ENCODE measurements around the gene MAGI1.

MAGI1 gene

GRCh38 chr3:65552434-65552833 is 486.3 kb downstream of the MAGI1 start:
- H2AFZ ChIP-seq (ENCODE audit: low read depth, low read length, severe bottlenecking), result no peak overlapping the region

DNA sequence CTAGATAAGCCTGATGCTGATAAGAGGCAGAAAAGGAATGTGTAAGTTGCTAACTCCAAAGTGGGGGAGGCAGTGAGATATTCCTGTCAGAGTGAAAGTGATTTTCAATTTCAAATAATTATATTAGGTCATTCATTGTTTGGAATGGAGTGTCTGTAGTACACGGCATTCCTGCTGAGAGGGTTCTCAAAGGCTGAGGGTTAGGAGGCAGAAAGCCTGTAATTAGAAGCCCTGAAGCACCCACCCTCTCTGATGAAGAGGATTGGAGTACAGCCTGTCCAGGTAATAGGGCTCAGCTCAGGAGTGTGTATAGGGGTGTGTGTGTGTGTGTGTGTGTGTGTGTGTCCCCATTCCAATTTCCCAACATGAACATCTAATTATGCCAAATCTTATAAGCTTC is 486.8 kb downstream of the MAGI1 start:
- H3K9me3 ChIP-seq (ENCODE audit: insufficient read depth, low read length), result no peaks in the 10 kb centered on the region
- TF ChIP-seq, protein P1, sequence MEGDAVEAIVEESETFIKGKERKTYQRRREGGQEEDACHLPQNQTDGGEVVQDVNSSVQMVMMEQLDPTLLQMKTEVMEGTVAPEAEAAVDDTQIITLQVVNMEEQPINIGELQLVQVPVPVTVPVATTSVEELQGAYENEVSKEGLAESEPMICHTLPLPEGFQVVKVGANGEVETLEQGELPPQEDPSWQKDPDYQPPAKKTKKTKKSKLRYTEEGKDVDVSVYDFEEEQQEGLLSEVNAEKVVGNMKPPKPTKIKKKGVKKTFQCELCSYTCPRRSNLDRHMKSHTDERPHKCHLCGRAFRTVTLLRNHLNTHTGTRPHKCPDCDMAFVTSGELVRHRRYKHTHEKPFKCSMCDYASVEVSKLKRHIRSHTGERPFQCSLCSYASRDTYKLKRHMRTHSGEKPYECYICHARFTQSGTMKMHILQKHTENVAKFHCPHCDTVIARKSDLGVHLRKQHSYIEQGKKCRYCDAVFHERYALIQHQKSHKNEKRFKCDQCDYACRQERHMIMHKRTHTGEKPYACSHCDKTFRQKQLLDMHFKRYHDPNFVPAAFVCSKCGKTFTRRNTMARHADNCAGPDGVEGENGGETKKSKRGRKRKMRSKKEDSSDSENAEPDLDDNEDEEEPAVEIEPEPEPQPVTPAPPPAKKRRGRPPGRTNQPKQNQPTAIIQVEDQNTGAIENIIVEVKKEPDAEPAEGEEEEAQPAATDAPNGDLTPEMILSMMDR (IDR thresholded peaks at IDR 0.05; ENCODE audit: insufficient read depth, low read length, poor library complexity, severe bottlenecking), result no peak
- TF ChIP-seq EZH2phosphoT487 (conservative IDR thresholded peaks at IDR 0.05; ENCODE audit: low read length), result no peak
- H3K79me2 ChIP-seq (ENCODE audit: insufficient read depth, low read length), result no peaks in the 10 kb centered on the region

More at GRCh38 chr3:65552434-65552833, 486.3 kb downstream of the MAGI1 start:
- H3K4me3 ChIP-seq (ENCODE audit: insufficient read depth, low read length, poor library complexity, severe bottlenecking), result no peak overlapping the region
- H4K20me1 ChIP-seq (ENCODE audit: low read depth, low read length), result no peaks in the 10 kb centered on the region
- no peak overlapping the region for H3K27ac ChIP-seq (ENCODE audit: low read depth, low read length)
- no peaks in the 10 kb centered on the region for H3K9me2 ChIP-seq (replicated peaks; ENCODE audit: insufficient read depth, low read length)
- H3K4me2 ChIP-seq (ENCODE audit: low read depth, low read length, poor library complexity, severe bottlenecking), result no peak overlapping the region
- no peaks in the 10 kb centered on the region for H3K36me3 ChIP-seq (ENCODE audit: low read length)
- no peak for TF ChIP-seq EZH2phosphoT487 (conservative IDR thresholded peaks at IDR 0.05; ENCODE audit: low read length)
- TF ChIP-seq, protein P1 (IDR thresholded peaks at IDR 0.05; ENCODE audit: insufficient read depth, low read length, poor library complexity, severe bottlenecking), result no peak
- no peaks in the 10 kb centered on the region for H3K27me3 ChIP-seq (ENCODE audit: low read length)
- no peak overlapping the region for H3K9ac ChIP-seq (ENCODE audit: low read length)
- H3K9me3 ChIP-seq (ENCODE audit: insufficient read depth, low read length), result no peaks in the 10 kb centered on the region
- H3K79me2 ChIP-seq (ENCODE audit: insufficient read depth, low read length), result no peaks in the 10 kb centered on the region
- H3F3A ChIP-seq (ENCODE audit: insufficient read depth), result no peaks in the 10 kb centered on the region

DNA sequence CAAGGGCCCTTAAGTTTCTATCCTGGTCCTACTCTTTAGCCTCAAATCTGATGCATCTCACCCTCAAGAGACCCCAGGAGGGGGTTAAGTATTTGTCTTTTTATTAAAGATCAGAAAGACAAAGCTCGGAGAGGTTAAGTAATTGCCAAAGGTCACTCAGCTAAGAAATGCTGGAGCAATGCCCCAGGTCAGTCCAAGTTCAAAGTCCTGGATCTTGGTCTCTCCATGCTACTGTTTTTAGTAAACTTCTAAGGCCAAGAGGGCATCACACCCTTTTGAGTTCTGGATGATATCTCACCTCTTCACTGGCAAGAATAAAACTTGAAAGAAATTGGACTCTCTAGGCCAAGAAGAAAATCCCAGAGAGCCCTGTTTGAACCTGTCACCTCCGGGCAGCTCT is 488.6 kb downstream of the MAGI1 start:
- no peak overlapping the region for H2AFZ ChIP-seq (ENCODE audit: low read depth, low read length, severe bottlenecking)
- H3K9me2 ChIP-seq (replicated peaks; ENCODE audit: insufficient read depth, low read length), result no peaks in the 10 kb centered on the region
- H3K9ac ChIP-seq (ENCODE audit: low read length), result no peak overlapping the region
- no peaks in the 10 kb centered on the region for H3K36me3 ChIP-seq (ENCODE audit: low read length)
- H3F3A ChIP-seq (ENCODE audit: insufficient read depth), result no peaks in the 10 kb centered on the region
- no peaks in the 10 kb centered on the region for H3K9me3 ChIP-seq (ENCODE audit: insufficient read depth, low read length)
- H3K4me3 ChIP-seq (ENCODE audit: insufficient read depth, low read length, poor library complexity, severe bottlenecking), result no peak overlapping the region
- no peak for TF ChIP-seq EZH2phosphoT487 (conservative IDR thresholded peaks at IDR 0.05; ENCODE audit: low read length)
- TF ChIP-seq, protein P1 (IDR thresholded peaks at IDR 0.05; ENCODE audit: insufficient read depth, low read length, poor library complexity, severe bottlenecking), result no peak
- H3K79me2 ChIP-seq (ENCODE audit: insufficient read depth, low read length), result no peaks in the 10 kb centered on the region
- no peak overlapping the region for H3K4me2 ChIP-seq (ENCODE audit: low read depth, low read length, poor library complexity, severe bottlenecking)
- no peaks in the 10 kb centered on the region for H3K27me3 ChIP-seq (ENCODE audit: low read length)
- no peaks in the 10 kb centered on the region for H4K20me1 ChIP-seq (ENCODE audit: low read depth, low read length)
- no peak overlapping the region for H3K27ac ChIP-seq (ENCODE audit: low read depth, low read length)

More for the DNA sequence above, 486.8 kb downstream of the MAGI1 start:
- Histone ChIP-seq H3K27ac (ENCODE audit: low read depth, low read length) (no peak overlapping the region), H3K36me3 (ENCODE audit: low read length) (no peaks in the 10 kb centered on the region), H3K4me3 (ENCODE audit: insufficient read depth, low read length, poor library complexity, severe bottlenecking) (no peak overlapping the region), H3K27me3 (ENCODE audit: low read length) (no peaks in the 10 kb centered on the region), H3K9me2 (replicated peaks; ENCODE audit: insufficient read depth, low read length) (no peaks in the 10 kb centered on the region), H3K4me2 (ENCODE audit: low read depth, low read length, poor library complexity, severe bottlenecking) (no peak overlapping the region), H3F3A (ENCODE audit: insufficient read depth) (no peaks in the 10 kb centered on the region), H4K20me1 (ENCODE audit: low read depth, low read length) (no peaks in the 10 kb centered on the region), H2AFZ (ENCODE audit: low read depth, low read length, severe bottlenecking) (no peak overlapping the region), H3K9ac (ENCODE audit: low read length) (no peak overlapping the region)
